M059J (cell line): ENCODE data around the gene LIM2. TPM values are rescaled to one million over a fixed set of nuclear protein-coding genes. Genes with fewer than 3 reads are reported as not detected.

ENCODE experiments used
- DNase-seq: peaks from one replicate; pipeline ENCODE4 v3.0.0-alpha.2; 2012; ENCODE audit warnings: low read depth
- total RNA-seq: library from RNA; depleted of rRNA; stranded (reverse); fragments of >200 nt; shearing (Covaris generic); gene quantifications from 2 replicates; pipeline ENCODE4 v1.2.3, GENCODE V29; 2014

Gene LIM2
- total RNA-seq, 1 experiment from 2014 or later, result not detected

GRCh38 chr19:51396175-51396574 lies 8.4 kb upstream of the LIM2 start:
- DNase-seq, result no peak

GRCh38 chr19:51394050-51394836 lies 6.5 kb upstream of the LIM2 start:
- DNase-seq, result peak; percentile 100

GRCh38 chr19:51392701-51393100 lies 4.9 kb upstream of the LIM2 start:
- no peak for DNase-seq

- DNase-seq, result no peak
Observed at GRCh38 chr19:51391073-51391611, 3.4 kb upstream of the LIM2 start.

- no peak for DNase-seq
Observed at GRCh38 chr19:51389143-51389542, 1.4 kb upstream of the LIM2 start.

- no peak for DNase-seq
Observed at GRCh38 chr19:51386882-51387520, 773 bp downstream of the LIM2 start.

- no peak for DNase-seq
Observed at GRCh38 chr19:51382004-51382403, 5.8 kb downstream of the LIM2 start.

- DNase-seq, result no peak
Observed at GRCh38 chr19:51380379-51380778, 7.4 kb downstream of the LIM2 start.

GRCh38 chr19:51377422-51377821 lies 10.4 kb downstream of the LIM2 start:
- no peak for DNase-seq

GRCh38 chr19:51375504-51376221 lies 12.1 kb downstream of the LIM2 start:
- no peak for DNase-seq

- no peak for DNase-seq
Observed at GRCh38 chr19:51372649-51373504, 14.9 kb downstream of the LIM2 start, which contains the start of gene NKG7. TSS of gene NKG7 (minus strand) at chr19:51372654. CDS start at chr19:51372535, 119 bp downstream.

GRCh38 chr19:51372021-51372648 lies 15.6 kb downstream of the LIM2 start:
- DNase-seq, result no peak

- DNase-seq, result no peak
Observed at GRCh38 chr19:51371186-51371690, 16.5 kb downstream of the LIM2 start.

GRCh38 chr19:51370230-51370629 lies 17.5 kb downstream of the LIM2 start:
- DNase-seq, result no peak

- no peak for DNase-seq
Observed at GRCh38 chr19:51368366-51369282, 19.1 kb downstream of the LIM2 start, which contains the start of gene CLDND2. TSS of gene CLDND2 (minus strand) at chr19:51369003. CDS start at chr19:51368577, 426 bp downstream.

GRCh38 chr19:51367565-51368365 lies 20.0 kb downstream of the LIM2 start:
- DNase-seq, result peak; percentile 97

- DNase-seq, result no peak
Observed at GRCh38 chr19:51367255-51367564, 20.6 kb downstream of the LIM2 start.

GRCh38 chr19:51366389-51367254 lies 21.2 kb downstream of the LIM2 start:
- peak; percentile 99 for DNase-seq
